ENCODE data around the gene KANSL1.

Gene KANSL1

DNA sequence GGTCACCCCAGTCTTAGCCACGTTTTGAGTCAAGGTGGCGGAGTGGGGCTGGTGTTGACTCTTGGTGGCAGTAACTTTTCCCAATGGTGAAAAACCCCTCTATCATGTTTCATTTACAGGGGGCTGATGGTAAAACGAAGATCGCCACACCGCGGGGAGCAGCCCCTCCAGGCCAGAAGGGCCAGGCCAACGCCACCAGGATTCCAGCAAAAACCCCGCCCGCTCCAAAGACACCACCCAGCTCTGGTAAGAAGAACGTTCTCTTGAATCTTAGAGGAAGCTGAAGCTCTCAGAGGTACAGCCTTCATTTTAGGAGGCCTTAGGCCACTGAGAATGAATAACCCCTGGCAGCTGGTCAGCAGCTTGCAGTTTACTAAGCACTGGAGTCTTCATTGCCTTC, 201.9 kb downstream of the KANSL1 start (continued):
- TF ChIP-seq, protein P1, sequence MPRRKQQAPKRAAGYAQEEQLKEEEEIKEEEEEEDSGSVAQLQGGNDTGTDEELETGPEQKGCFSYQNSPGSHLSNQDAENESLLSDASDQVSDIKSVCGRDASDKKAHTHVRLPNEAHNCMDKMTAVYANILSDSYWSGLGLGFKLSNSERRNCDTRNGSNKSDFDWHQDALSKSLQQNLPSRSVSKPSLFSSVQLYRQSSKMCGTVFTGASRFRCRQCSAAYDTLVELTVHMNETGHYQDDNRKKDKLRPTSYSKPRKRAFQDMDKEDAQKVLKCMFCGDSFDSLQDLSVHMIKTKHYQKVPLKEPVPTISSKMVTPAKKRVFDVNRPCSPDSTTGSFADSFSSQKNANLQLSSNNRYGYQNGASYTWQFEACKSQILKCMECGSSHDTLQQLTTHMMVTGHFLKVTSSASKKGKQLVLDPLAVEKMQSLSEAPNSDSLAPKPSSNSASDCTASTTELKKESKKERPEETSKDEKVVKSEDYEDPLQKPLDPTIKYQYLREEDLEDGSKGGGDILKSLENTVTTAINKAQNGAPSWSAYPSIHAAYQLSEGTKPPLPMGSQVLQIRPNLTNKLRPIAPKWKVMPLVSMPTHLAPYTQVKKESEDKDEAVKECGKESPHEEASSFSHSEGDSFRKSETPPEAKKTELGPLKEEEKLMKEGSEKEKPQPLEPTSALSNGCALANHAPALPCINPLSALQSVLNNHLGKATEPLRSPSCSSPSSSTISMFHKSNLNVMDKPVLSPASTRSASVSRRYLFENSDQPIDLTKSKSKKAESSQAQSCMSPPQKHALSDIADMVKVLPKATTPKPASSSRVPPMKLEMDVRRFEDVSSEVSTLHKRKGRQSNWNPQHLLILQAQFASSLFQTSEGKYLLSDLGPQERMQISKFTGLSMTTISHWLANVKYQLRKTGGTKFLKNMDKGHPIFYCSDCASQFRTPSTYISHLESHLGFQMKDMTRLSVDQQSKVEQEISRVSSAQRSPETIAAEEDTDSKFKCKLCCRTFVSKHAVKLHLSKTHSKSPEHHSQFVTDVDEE (CRISPR knock-in tag; IDR thresholded peaks at IDR 0.05), result no peak
- TF ChIP-seq POU6F1 (CRISPR knock-in tag; IDR thresholded peaks at IDR 0.05; ENCODE audit: borderline replicate concordance, low read depth) (no peak), BACH2 (CRISPR knock-in tag; IDR thresholded peaks at IDR 0.05; ENCODE audit: borderline replicate concordance) (no peak)
- TF ChIP-seq, protein P2, sequence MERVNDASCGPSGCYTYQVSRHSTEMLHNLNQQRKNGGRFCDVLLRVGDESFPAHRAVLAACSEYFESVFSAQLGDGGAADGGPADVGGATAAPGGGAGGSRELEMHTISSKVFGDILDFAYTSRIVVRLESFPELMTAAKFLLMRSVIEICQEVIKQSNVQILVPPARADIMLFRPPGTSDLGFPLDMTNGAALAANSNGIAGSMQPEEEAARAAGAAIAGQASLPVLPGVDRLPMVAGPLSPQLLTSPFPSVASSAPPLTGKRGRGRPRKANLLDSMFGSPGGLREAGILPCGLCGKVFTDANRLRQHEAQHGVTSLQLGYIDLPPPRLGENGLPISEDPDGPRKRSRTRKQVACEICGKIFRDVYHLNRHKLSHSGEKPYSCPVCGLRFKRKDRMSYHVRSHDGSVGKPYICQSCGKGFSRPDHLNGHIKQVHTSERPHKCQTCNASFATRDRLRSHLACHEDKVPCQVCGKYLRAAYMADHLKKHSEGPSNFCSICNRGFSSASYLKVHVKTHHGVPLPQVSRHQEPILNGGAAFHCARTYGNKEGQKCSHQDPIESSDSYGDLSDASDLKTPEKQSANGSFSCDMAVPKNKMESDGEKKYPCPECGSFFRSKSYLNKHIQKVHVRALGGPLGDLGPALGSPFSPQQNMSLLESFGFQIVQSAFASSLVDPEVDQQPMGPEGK (CRISPR knock-in tag; IDR thresholded peaks at IDR 0.05; ENCODE audit: borderline replicate concordance), result no peak

DNA sequence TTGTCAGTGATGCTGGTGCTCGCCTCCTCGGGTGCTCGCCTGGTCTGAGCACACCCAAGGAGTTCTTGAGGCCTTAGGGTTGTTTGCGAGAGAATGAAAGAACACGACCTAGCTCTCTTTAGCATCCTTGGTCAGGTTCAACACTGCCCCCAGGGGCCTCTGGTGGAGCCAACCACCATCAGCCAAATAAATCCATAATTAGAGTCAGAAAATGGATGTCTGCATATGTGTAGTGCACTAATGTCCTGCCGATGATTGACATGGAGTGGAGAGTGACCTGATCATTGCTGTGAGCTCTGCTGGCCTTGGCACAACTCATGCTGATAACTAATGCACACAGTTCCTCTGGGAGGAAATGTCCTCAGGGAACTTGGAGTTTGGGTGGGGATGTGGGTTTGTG, 202.3 kb downstream of the KANSL1 start:
- ATAC-seq, result peak; percentile 38; the same call in 2 of the 3 replicates

More for the DNA sequence above, 202.3 kb downstream of the KANSL1 start:
- TF ChIP-seq, protein P1 (CRISPR knock-in tag; IDR thresholded peaks at IDR 0.05), result no peak
- TF ChIP-seq, protein P3, sequence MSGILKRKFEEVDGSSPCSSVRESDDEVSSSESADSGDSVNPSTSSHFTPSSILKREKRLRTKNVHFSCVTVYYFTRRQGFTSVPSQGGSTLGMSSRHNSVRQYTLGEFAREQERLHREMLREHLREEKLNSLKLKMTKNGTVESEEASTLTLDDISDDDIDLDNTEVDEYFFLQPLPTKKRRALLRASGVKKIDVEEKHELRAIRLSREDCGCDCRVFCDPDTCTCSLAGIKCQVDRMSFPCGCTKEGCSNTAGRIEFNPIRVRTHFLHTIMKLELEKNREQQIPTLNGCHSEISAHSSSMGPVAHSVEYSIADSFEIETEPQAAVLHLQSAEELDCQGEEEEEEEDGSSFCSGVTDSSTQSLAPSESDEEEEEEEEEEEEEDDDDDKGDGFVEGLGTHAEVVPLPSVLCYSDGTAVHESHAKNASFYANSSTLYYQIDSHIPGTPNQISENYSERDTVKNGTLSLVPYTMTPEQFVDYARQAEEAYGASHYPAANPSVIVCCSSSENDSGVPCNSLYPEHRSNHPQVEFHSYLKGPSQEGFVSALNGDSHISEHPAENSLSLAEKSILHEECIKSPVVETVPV (CRISPR knock-in tag; IDR thresholded peaks at IDR 0.05), result no peak
- TF ChIP-seq ZNF565 (CRISPR knock-in tag; conservative IDR thresholded peaks at IDR 0.05; ENCODE audit: low read depth) (no peak), ZFP30 (CRISPR knock-in tag; IDR thresholded peaks at IDR 0.05) (no peak), ZNF70 (CRISPR knock-in tag; IDR thresholded peaks at IDR 0.05) (no peak), CREB5 (CRISPR knock-in tag; IDR thresholded peaks at IDR 0.05; ENCODE audit: low read depth) (no peak), TCF4 (CRISPR knock-in tag; IDR thresholded peaks at IDR 0.05; ENCODE audit: borderline replicate concordance) (no peak), OSR1 (CRISPR knock-in tag; IDR thresholded peaks at IDR 0.05) (no peak), ISL1 (CRISPR knock-in tag; IDR thresholded peaks at IDR 0.05) (no peak), RARB (CRISPR knock-in tag; IDR thresholded peaks at IDR 0.05) (no peak), SNAI2 (CRISPR knock-in tag; IDR thresholded peaks at IDR 0.05) (no peak), ZNF8 (CRISPR knock-in tag; IDR thresholded peaks at IDR 0.05) (no peak), TOX (CRISPR knock-in tag; IDR thresholded peaks at IDR 0.05; ENCODE audit: borderline replicate concordance) (no peak), POU6F1 (CRISPR knock-in tag; IDR thresholded peaks at IDR 0.05; ENCODE audit: borderline replicate concordance, low read depth) (no peak), PPARA (CRISPR knock-in tag; IDR thresholded peaks at IDR 0.05; ENCODE audit: borderline replicate concordance) (no peak), ARNTL (CRISPR knock-in tag; IDR thresholded peaks at IDR 0.05; ENCODE audit: borderline replicate concordance, low read depth) (no peak), ZC3H10 (CRISPR knock-in tag; IDR thresholded peaks at IDR 0.05) (no peak)
